Measurements from ENCODE around the gene IFNAR1. TPM values are rescaled to one million over a fixed set of nuclear protein-coding genes. Genes with fewer than 3 reads are reported as not detected.

Gene IFNAR1
- total and polyA plus RNA-seq, 2 of the 8 experiments (the other 6 are each of a cell fraction or from before 2014, with no cell fraction given): 3.1 to 17.1 TPM

GRCh38 chr21:33367309-33367973 lies 42.7 kb downstream of the IFNAR1 start (continued):
- TF ChIP-seq BRCA1 (IDR thresholded peaks at IDR 0.05; ENCODE audit: low read depth, low read length) (no peak), CBX5 (IDR thresholded peaks at IDR 0.05; ENCODE audit: low read depth, low read length) (no peak), ZNF274 (IDR thresholded peaks at IDR 0.05; ENCODE audit: borderline replicate concordance, extremely low read depth, low read length) (no peak), RBBP5 (IDR thresholded peaks at IDR 0.05; ENCODE audit: borderline replicate concordance, low read depth, low read length) (no peak), FOSL1 (IDR thresholded peaks at IDR 0.05; ENCODE audit: insufficient read depth, low read depth, low read length) (no peak), KDM5A (IDR thresholded peaks at IDR 0.05; ENCODE audit: low read length) (no peak), SP4 (IDR thresholded peaks at IDR 0.05; ENCODE audit: low read length) (no peak), TEAD4 (IDR thresholded peaks at IDR 0.05; ENCODE audit: low read depth, low read length) (no peak), YY1 (IDR thresholded peaks at IDR 0.05; ENCODE audit: low read depth, low read length) (no peak), USF2 (IDR thresholded peaks at IDR 0.05; ENCODE audit: low read length) (no peak), E2F6 (IDR thresholded peaks at IDR 0.05) (no peak), RXRA (IDR thresholded peaks at IDR 0.05; ENCODE audit: insufficient read depth, low read depth, low read length) (no peak), CHD2 (IDR thresholded peaks at IDR 0.05; ENCODE audit: low read length) (no peak), RFX5 (IDR thresholded peaks at IDR 0.05; ENCODE audit: borderline replicate concordance, low read depth, low read length) (no peak), CHD1 (IDR thresholded peaks at IDR 0.05; ENCODE audit: low read depth, low read length) (no peak), ATF3 (IDR thresholded peaks at IDR 0.05; ENCODE audit: insufficient read depth, low read depth, low read length) (no peak), SIX5 (IDR thresholded peaks at IDR 0.05; ENCODE audit: low read depth, low read length) (no peak)
